ENCODE measurements around the gene NFX1. TPM values are rescaled to one million over a fixed set of nuclear protein-coding genes. Genes with fewer than 3 reads are reported as not detected.

Gene NFX1
- total RNA-seq, 1 experiment from 2014 or later, result 10.8 TPM

Other genes starting within 250 kb of the NFX1 start
- 23.4 and 27.3 TPM in 2 replicates for gene SMU1, start 213.8 kb upstream of the NFX1 start, total RNA-seq (2014; rRNA removed; shearing (Covaris generic); ENCODE audit: low replicate concordance)
- gene B4GALT1, start 123.2 kb upstream of the NFX1 start, total RNA-seq (2014; rRNA removed; shearing (Covaris generic); ENCODE audit: low replicate concordance), result 38.5 and 41.6 TPM in 2 replicates
- gene SPINK4, start 50.3 kb upstream of the NFX1 start, total RNA-seq (2014; rRNA removed; shearing (Covaris generic); ENCODE audit: low replicate concordance), result not detected in 2 replicates
- gene BAG1, start 25.8 kb upstream of the NFX1 start, total RNA-seq (2014; rRNA removed; shearing (Covaris generic); ENCODE audit: low replicate concordance), result 27.7 and 47.2 TPM in 2 replicates
- 87.3 and 121 TPM in 2 replicates for gene CHMP5, start 25.5 kb upstream of the NFX1 start, total RNA-seq (2014; rRNA removed; shearing (Covaris generic); ENCODE audit: low replicate concordance)
- not detected in 2 replicates for gene AQP7, start 112.1 kb downstream of the NFX1 start, total RNA-seq (2014; rRNA removed; shearing (Covaris generic); ENCODE audit: low replicate concordance)
- not detected in 2 replicates for gene AQP3, start 157.1 kb downstream of the NFX1 start, total RNA-seq (2014; rRNA removed; shearing (Covaris generic); ENCODE audit: low replicate concordance)
- 15.8 and 19.7 TPM in 2 replicates for gene NOL6, start 183.4 kb downstream of the NFX1 start, total RNA-seq (2014; rRNA removed; shearing (Covaris generic); ENCODE audit: low replicate concordance)
- 0.58 and 3.5 TPM in 2 replicates for gene ANKRD18B, start 233.7 kb downstream of the NFX1 start, total RNA-seq (2014; rRNA removed; shearing (Covaris generic); ENCODE audit: low replicate concordance)

All from Caki2 (cell line).